SK-MEL-5 (cell line): ENCODE data around the gene DNAH10. TPM values are rescaled to one million over a fixed set of nuclear protein-coding genes. Genes with fewer than 3 reads are reported as not detected.

Source experiments
- DNase-seq: peaks from one replicate; pipeline ENCODE4 v3.0.0-alpha.2; 2016; ENCODE audit warnings: low read depth, low spot score
- in situ Hi-C: cut with HindIII; loops from 2 replicates; pipeline ENCODE4 v1.10.0; 2016; ENCODE audit warnings: low sequenced_read_pairs, high pct_unique_total_duplicates, low pct_unique_long_range_greater_than_20kb
- total RNA-seq: library from RNA; depleted of rRNA; stranded (reverse); fragments of >200 nt; shearing (Covaris generic); gene quantifications from 2 replicates; pipeline ENCODE4 v1.2.3, GENCODE V29; 2014

Gene DNAH10
- total RNA-seq, 1 experiment from 2014 or later = 3.4 TPM

DNA sequence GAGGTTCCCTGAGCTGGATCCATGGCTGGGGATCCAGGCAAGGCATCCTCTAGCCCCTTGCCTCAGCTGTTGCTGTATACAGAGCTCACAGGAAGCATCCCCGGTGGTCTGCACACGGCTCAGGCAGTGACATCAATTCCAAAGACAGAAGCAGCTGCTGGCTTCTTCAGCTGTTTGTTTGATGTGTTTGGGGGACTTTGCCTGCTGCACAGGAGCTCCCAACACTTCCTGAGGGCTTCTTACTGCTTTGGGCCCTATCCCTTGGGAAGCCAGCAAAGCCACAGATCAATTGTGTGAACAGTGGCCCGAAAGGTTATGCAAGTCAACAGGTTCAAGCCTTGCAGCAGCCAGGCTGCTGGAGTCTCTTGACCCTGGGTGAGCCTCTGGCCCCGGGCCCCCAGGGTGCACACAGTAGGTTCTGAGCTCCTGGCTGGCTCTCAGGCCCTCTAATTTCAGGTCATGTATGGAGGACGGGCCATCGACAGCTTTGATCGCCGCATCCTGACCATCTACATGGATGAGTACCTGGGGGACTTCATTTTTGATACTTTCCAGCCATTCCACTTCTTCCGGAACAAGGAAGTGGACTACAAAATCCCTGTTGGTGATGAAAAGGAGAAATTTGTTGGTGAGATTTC lies 168.0 kb downstream of the DNAH10 start:
- no peak for DNase-seq
- in situ Hi-C loops = no loop called here

GRCh38 chr12:123931686-123932321 lies 169.7 kb downstream of the DNAH10 start:
- no peak for DNase-seq
- in situ Hi-C loops = no loop called here

DNA sequence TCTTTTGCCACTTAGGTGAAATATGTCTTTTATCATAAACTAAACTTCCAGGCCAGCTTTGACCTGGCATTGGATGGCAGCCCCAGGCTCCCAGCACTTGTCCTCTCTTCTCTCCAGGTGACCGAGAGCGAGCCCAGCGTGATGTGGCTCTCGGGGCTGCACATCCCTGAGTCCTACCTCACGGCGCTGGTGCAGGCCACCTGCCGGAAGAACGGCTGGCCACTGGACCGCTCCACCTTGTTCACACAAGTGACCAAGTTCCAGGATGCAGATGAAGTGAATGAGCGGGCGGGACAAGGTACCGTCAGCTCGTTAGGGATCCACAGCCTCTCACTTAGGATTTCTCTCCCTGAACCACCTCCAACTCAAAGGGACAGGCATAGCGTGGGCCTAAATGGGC lies 171.1 kb downstream of the DNAH10 start:
- in situ Hi-C loops = no loop called here
- DNase-seq = no peak

DNA sequence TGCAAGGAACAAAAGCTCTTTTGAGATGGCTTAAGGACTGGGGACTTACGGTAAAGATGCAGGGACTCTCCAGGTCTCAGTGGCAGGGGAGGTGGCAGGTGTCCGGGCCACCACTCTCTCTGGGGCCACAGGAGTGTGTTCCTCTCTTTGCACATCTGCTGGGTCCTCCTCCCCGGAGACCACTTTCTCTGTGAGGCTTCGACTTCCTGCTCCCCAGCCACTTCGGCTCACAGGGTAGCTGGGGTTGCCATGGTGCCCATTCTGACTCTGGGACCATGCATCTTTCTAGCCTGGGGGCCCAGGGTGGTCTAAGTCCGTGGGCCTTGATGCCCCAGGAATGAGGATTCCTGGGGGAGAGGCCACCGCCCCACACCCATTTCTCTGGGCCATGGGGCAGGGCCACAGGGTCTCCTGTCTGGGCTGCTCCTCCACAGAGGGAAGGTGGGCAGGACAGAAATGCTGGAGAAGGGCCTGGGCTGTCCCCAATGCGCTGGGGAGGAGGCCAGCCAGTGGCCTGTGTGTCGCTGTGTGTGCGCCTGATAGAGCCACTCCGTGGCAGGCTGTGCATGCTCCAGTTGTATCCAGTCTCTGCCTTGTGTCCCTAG lies 172.0 kb downstream of the DNAH10 start:
- in situ Hi-C loops = no loop called here
- no peak for DNase-seq

DNA sequence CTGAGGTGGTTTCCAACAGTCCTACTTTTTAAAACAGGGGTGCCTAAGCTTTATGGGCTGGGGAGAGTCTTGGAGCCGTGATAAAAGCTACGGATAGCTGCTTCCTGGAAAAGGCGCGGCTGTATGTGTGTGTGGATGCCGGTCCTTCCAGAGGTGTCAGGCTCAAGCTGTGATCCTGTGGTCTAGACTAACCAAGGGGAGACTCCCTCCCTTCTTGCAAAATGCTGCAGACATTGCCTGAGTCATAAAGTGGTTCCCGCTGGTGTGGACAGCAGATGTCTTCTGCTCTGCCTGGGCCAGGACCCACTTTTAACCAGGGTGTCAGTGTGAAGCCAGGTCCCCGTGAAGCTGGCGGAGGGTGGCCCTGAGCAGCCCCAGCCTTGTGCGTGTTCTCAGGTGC lies 172.7 kb downstream of the DNAH10 start:
- no peak for DNase-seq
- in situ Hi-C loops = no loop called here

DNA sequence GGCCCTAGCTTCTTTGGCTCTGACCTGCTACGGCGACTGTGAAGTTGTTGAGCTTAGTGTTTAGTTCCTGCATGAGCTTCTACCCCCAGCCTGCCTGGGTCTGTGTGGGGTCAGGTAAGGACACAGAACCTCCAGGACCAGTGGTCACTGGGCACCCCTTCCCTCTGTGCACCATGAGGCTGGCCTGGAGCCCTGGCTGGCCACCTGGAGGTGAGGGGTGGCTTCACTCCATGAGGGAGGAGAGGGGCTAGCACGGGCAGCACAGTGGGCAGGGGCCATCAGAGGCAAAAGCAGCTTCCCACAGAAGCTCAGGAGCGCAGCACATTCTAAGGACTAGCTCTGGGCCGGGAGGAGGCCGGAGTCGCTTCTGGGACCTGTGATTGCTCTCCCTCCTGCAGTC lies 173.9 kb downstream of the DNAH10 start:
- no peak for DNase-seq
- in situ Hi-C loops = no loop called here

GRCh38 chr12:123936471-123936870 lies 174.4 kb downstream of the DNAH10 start:
- in situ Hi-C loops = no loop called here
- no peak for DNase-seq

GRCh38 chr12:123936956-123937706 lies 175.0 kb downstream of the DNAH10 start:
- no peak for DNase-seq
- in situ Hi-C loops = no loop called here

- in situ Hi-C loops = no loop called here
- DNase-seq = no peak
These were observed 175.8 kb downstream of the DNAH10 start for GRCh38 chr12:123937707-123938591.

- in situ Hi-C loops = no loop called here
- DNase-seq = peak; percentile 52
These were observed 176.8 kb downstream of the DNAH10 start for GRCh38 chr12:123938679-123939480.

DNA sequence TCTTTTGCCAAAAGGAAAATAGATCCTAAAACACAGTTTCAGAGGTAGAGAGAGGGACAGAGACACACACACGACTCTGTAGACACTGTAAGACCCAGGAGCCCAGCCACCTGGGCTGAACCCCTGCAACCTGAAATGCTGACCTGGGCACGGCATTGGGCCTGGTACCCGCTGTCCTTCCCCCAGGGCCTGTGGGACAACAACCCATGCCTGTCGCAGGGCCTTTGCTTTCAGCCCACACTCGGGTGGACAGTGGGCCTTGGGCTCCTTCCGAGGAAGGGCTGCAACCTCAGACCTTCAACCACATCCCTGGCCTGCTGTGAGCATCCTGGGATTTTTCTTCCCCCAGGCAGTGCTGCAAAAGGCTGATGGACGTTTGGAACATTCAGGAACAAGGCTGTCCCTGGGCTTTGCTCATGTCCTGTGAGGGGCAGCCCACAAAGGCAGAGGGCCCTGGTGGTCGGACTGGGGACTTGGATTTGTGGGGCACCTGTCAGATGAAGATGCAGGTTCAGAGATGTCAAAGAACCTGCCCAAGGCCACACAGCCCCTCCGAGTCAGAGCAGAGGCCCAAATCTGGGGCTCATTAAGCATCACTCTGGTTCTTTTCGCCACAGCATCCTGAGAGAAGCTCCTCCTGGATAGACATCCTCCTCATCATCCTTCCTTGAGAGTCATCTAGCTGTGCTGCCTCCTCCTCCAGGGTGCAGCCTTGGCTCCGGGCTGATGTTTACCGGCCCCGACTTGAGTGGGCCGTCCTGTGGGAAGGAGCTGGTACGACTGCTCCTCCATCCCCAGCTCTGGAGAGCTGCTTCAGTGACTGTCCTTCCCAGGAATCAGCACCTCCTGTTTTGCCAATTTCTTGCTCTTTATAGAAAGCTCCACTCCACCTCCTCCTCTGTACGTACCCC lies 177.9 kb downstream of the DNAH10 start:
- in situ Hi-C loops = no loop called here
- DNase-seq = no peak

DNA sequence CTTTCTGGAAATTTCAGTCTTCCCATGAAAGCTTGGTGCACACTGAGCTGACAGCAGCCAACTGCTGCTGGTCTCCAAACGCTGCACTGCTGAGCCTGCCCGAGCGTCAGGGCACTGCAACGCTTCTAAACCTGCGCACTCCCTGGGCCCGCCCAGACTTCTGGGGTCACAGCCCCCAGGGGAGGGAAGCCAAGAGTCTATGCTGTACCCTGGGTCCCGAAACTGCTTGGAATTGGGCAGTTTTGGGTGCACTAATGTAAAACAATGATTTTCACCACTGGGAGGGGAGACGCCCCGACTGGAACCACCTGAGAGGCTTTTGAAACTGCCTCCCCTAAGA lies 178.5 kb downstream of the DNAH10 start:
- no peak for DNase-seq
- in situ Hi-C loops = no loop called here

DNA sequence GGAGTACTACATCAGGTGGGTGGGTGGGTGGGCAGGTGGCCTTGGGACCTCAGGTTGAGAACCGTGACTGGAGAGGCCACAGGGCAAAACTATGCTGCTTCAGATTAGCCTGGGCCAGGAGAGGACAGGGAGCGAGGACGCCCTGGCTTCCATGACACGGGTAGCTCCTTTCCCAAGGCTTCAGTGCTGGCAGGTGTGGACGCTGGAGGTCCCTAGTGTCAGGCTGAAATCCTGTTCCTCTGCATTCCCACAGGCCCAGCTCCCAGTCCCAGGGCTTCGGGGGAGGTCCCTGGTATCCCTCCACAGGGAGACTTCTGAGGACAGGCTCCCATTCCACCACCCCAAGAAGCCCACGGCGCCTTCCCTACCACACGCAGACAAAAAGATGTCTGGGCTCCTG lies 178.9 kb downstream of the DNAH10 start:
- in situ Hi-C loops = no loop called here

DNA sequence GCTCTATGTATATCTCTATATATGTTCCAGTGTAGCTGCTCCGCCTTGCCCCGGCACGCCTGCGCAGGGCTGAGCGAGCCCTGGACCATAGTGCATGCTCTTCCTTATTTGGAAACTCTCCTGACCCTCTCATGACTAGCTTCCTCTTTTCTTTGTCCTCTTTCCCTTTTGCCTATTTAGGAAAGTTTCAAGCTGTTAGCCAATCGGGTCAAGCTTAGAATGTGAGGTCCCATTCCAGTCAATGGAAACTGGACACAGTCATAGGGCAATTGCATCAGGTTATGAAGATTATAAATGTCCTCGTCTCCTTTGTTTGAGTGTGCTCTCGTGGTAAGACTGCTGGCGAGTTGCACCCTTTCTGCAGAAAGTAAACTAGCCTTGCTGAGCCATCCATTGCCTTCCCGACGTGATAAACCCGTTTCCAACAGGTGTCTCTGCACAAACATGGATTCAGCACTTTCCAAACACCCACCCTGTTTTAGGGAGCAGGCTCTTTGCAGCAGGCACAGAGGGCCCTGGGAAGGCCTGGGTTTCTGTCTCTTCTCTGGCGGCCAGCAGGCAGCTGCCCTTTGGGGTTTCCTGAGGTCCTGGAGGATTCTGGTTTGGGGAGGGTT lies 179.6 kb downstream of the DNAH10 start:
- DNase-seq = no peak
- in situ Hi-C loops = no loop called here

More for the DNA sequence above, 178.9 kb downstream of the DNAH10 start:
- DNase-seq = no peak

- no peak for DNase-seq
- in situ Hi-C loops = no loop called here
These were observed 180.1 kb downstream of the DNAH10 start for GRCh38 chr12:123942238-123942653.
